ENCODE data around the gene PRKCQ. TPM values are rescaled to one million over a fixed set of nuclear protein-coding genes. Genes with fewer than 3 reads are reported as not detected.
A peak's percentile ranks its signal among the peaks of the same experiment; 100 is the strongest.

The PRKCQ gene
- total and polyA plus RNA-seq, 7 experiments from 2014 or later = 44.3 to 74.5 (median 65.8) TPM

DNA sequence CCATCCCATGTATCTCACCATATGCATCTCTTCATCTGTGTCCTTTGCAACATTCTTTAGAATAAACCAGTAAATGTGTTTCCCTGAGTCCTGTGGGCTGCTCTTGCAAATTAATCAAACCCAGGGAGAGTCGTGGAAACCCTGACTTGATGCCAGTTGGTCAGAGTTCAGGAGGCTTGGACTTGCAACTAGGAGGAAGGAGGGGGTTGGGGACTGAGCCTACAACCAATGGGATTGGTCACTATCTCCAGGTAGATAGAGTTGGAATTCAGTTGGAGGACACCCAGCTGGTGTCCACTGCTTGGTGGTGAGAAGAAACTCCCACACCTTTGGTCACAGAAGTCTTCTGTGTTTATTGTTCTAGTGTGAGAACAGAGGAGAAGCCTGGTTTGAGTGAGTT, 38.3 kb upstream of the PRKCQ start:
- peak overlapping the region in 1 of 9 donors; percentile 61 for H3K27ac Mint-ChIP-seq
- H3K4me1 ChIP-seq (ENCODE audit: control insufficient read depth in 2 of 2, insufficient read depth in 2 of 2, low read length in 2 of 2) = no peaks in the 10 kb centered on the region
- ChIA-PET CTCF (no interaction called here), POLR2A (interaction anchor here (1.1 to 1.6 kb wide), 2 partner anchors 11 to 145 kb away, joined by 3 to 5 read pairs; no protein-coding TSS in a partner anchor)
- peaks cover 0 to 45% (median 0%) of the 10 kb centered on the region in 7 donors for H3K4me1 Mint-ChIP-seq
- no peak overlapping the region for H3K27ac ChIP-seq (ENCODE audit: low read depth, low read length)
- intact Hi-C loops (cut with micrococcal nuclease) = no loop called here
- H3K27me3 Mint-ChIP-seq = no peaks in the 10 kb centered on the region
- H3K9me3 Mint-ChIP-seq = peaks cover 2 to 19% (median 6%) of the 10 kb centered on the region in 11 donors
- peaks cover 4 to 70% (median 41%) of the 10 kb centered on the region in 5 donors for H3K36me3 Mint-ChIP-seq
- H3K36me3 ChIP-seq (ENCODE audit: control insufficient read depth in 2 of 3, insufficient read depth in 3 of 3, low read length in 3 of 3) = peaks cover 0 to 6% (median 0%) of the 10 kb centered on the region in 3 experiments
- no peaks in the 10 kb centered on the region for H3K27me3 ChIP-seq (ENCODE audit: control insufficient read depth in 2 of 2, insufficient read depth in 2 of 2, low read length in 2 of 2)
- no peak overlapping the region for H3K4me3 ChIP-seq (ENCODE audit: low read length)
- H3K9me3 ChIP-seq (ENCODE audit: control insufficient read depth in 2 of 3, low read length in 3 of 3) = no peaks in the 10 kb centered on the region
- DNase-seq (no peak), ATAC-seq (no peak)
- no peak overlapping the region for H3K4me3 Mint-ChIP-seq

GRCh38 chr10:6617309-6618076, 37.4 kb upstream of the PRKCQ start:
- intact Hi-C loops (cut with micrococcal nuclease) = no loop called here
- CTCF ChIA-PET = no interaction called here
- peaks cover 0 to 3% of the 10 kb centered on the region in 2 donors for H3K4me1 ChIP-seq (ENCODE audit: control insufficient read depth in 2 of 2, insufficient read depth in 2 of 2, low read length in 2 of 2)
- POLR2A ChIA-PET = no interaction called here
- peaks cover 0 to 5% (median 0%) of the 10 kb centered on the region in 3 experiments for H3K36me3 ChIP-seq (ENCODE audit: control insufficient read depth in 2 of 3, insufficient read depth in 3 of 3, low read length in 3 of 3)
- H3K4me3 ChIP-seq (ENCODE audit: low read length) = no peak overlapping the region
- Mint-ChIP-seq H3K27ac (peak overlapping the region in 1 of 9 donors; percentile 70), H3K36me3 (peaks cover 4 to 72% (median 39%) of the 10 kb centered on the region in 5 donors), H3K27me3 (no peaks in the 10 kb centered on the region), H3K4me1 (peaks cover 2 to 53% (median 7%) of the 10 kb centered on the region in 7 donors), H3K9me3 (peaks cover 2 to 24% (median 6%) of the 10 kb centered on the region in 11 donors), H3K4me3 (peak overlapping the region in 1 of 10 donors; percentile 34)
- H3K27me3 ChIP-seq (ENCODE audit: control insufficient read depth in 2 of 2, insufficient read depth in 2 of 2, low read length in 2 of 2) = no peaks in the 10 kb centered on the region
- DNase-seq (no peak), ATAC-seq (no peak)
- H3K27ac ChIP-seq (ENCODE audit: low read depth, low read length) = no peak overlapping the region
- no peaks in the 10 kb centered on the region for H3K9me3 ChIP-seq (ENCODE audit: control insufficient read depth in 2 of 3, low read length in 3 of 3)

- intact Hi-C loops (cut with micrococcal nuclease) = no loop called here
Measured at GRCh38 chr10:6615971-6616370, 35.9 kb upstream of the PRKCQ start.

DNA sequence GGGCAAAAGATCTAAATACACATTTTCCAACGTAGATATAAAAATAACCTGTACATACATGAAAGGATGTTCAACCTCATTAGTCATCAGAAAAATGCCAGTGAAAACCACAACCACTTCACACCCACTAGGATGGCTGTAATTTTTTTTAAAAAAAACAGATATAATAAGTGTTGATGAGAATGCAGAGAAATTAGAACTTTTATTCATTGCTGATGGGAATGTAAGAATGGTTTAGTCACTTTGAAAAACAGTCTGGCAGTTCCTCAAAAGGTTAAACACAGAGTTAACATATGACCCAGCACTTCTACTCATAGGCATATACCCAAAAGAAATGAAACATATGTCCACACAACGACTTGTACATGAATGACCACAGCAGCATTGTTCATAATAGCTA, 32.3 kb upstream of the PRKCQ start:
- peaks cover 0 to 6% (median 0%) of the 10 kb centered on the region in 3 experiments for H3K9me3 ChIP-seq (ENCODE audit: control insufficient read depth in 2 of 3, low read length in 3 of 3)
- Mint-ChIP-seq H3K4me3 (peak overlapping the region in 5 of 10 donors; percentile 11 to 60 (median 35)), H3K36me3 (peaks cover 15 to 74% (median 36%) of the 10 kb centered on the region in 5 donors), H3K9me3 (peaks cover 5 to 30% (median 19%) of the 10 kb centered on the region in 11 donors), H3K27ac (peak overlapping the region in 6 of 9 donors; percentile 1 to 77 (median 52)), H3K4me1 (peaks cover 26 to 85% (median 49%) of the 10 kb centered on the region in 7 donors), H3K27me3 (no peaks in the 10 kb centered on the region)
- no peak overlapping the region for H3K4me3 ChIP-seq (ENCODE audit: low read length)
- ATAC-seq (peak; percentile 40), DNase-seq (peak in 1 of 9 donors; percentile 31)
- H3K27me3 ChIP-seq (ENCODE audit: control insufficient read depth in 2 of 2, insufficient read depth in 2 of 2, low read length in 2 of 2) = no peaks in the 10 kb centered on the region
- no peak overlapping the region for H3K27ac ChIP-seq (ENCODE audit: low read depth, low read length)
- POLR2A ChIA-PET = no interaction called here
- CTCF ChIA-PET = interaction anchor here (1.3 kb wide), 1 partner anchor 10 kb away, joined by 7 read pairs; no protein-coding TSS in a partner anchor
- intact Hi-C loops (cut with micrococcal nuclease) = loop anchor here in 1 of 2 donors (5.0 kb wide), 1 partner anchor 35 kb away; no protein-coding TSS in a partner anchor
- peaks cover 24% of the 10 kb centered on the region in 2 donors for H3K4me1 ChIP-seq (ENCODE audit: control insufficient read depth in 2 of 2, insufficient read depth in 2 of 2, low read length in 2 of 2)
- peaks cover 0 to 19% (median 8%) of the 10 kb centered on the region in 3 experiments for H3K36me3 ChIP-seq (ENCODE audit: control insufficient read depth in 2 of 3, insufficient read depth in 3 of 3, low read length in 3 of 3)

More at GRCh38 chr10:6615971-6616370, 35.9 kb upstream of the PRKCQ start:
- ChIA-PET CTCF (no interaction called here), POLR2A (interaction anchor here (0.8 kb wide), 1 partner anchor 82 kb away, joined by 4 read pairs; no protein-coding TSS in a partner anchor)
- DNase-seq (no peak), ATAC-seq (no peak)
- Histone ChIP-seq H3K36me3 (ENCODE audit: control insufficient read depth in 2 of 3, insufficient read depth in 3 of 3, low read length in 3 of 3) (no peaks in the 10 kb centered on the region), H3K9me3 (ENCODE audit: control insufficient read depth in 2 of 3, low read length in 3 of 3) (no peaks in the 10 kb centered on the region), H3K27me3 (ENCODE audit: control insufficient read depth in 2 of 2, insufficient read depth in 2 of 2, low read length in 2 of 2) (no peaks in the 10 kb centered on the region), H3K4me3 (ENCODE audit: low read length) (no peak overlapping the region), H3K4me1 (ENCODE audit: control insufficient read depth in 2 of 2, insufficient read depth in 2 of 2, low read length in 2 of 2) (peaks cover 12 to 17% of the 10 kb centered on the region in 2 donors), H3K27ac (ENCODE audit: low read depth, low read length) (no peak overlapping the region)
- H3K9me3 Mint-ChIP-seq = peaks cover 2 to 24% (median 6%) of the 10 kb centered on the region in 11 donors
- H3K27me3 Mint-ChIP-seq = no peaks in the 10 kb centered on the region
- H3K4me1 Mint-ChIP-seq = peaks cover 15 to 68% (median 21%) of the 10 kb centered on the region in 7 donors
- H3K4me3 Mint-ChIP-seq = peak overlapping the region in 1 of 10 donors; percentile 47
- peak overlapping the region in 2 of 9 donors; percentile 20 to 77 for H3K27ac Mint-ChIP-seq
- H3K36me3 Mint-ChIP-seq = peaks cover 4 to 69% (median 28%) of the 10 kb centered on the region in 5 donors

DNA sequence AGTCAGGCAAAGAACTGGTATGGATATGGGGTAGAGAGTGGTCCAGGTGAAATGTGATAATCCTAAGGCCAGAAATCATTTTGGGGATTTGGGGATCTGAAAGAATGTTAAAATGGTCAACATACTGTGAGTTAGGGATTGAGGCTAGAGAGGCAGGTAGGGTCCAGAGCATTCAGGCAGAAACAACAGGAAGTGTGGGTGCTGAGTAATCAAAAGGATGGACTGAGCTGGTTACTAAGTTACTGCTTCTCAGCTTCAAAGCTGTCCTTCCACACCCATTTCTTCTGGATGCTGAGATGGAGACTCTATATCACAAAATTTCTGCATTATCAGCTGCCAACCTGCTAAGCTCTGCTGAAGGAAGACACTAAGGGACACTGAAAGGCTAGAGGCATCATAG, 30.6 kb upstream of the PRKCQ start:
- Mint-ChIP-seq H3K27me3 (no peaks in the 10 kb centered on the region), H3K4me3 (peak overlapping the region in 5 of 10 donors; percentile 4 to 36 (median 5)), H3K9me3 (peaks cover 5 to 34% (median 19%) of the 10 kb centered on the region in 11 donors), H3K4me1 (peaks cover 29 to 81% (median 64%) of the 10 kb centered on the region in 7 donors), H3K36me3 (peaks cover 15 to 70% (median 42%) of the 10 kb centered on the region in 5 donors), H3K27ac (peak overlapping the region; percentile 14 to 95 (median 40))
- CTCF ChIA-PET = interaction anchor here (0.6 to 1.0 kb wide), 2 partner anchors 30 to 163 kb away, joined by 3 to 4 read pairs; no protein-coding TSS in a partner anchor
- POLR2A ChIA-PET = interaction anchor here (0.6 to 1.2 kb wide), 3 partner anchors 11 to 29 kb away, joined by 3 to 8 read pairs (median 4); no protein-coding TSS in a partner anchor
- H3K27me3 ChIP-seq (ENCODE audit: control insufficient read depth in 2 of 2, insufficient read depth in 2 of 2, low read length in 2 of 2) = no peaks in the 10 kb centered on the region
- no peak overlapping the region for H3K27ac ChIP-seq (ENCODE audit: low read depth, low read length)
- peaks cover 24 to 33% of the 10 kb centered on the region in 2 donors for H3K4me1 ChIP-seq (ENCODE audit: control insufficient read depth in 2 of 2, insufficient read depth in 2 of 2, low read length in 2 of 2)
- no peak overlapping the region for H3K4me3 ChIP-seq (ENCODE audit: low read length)
- intact Hi-C loops (cut with micrococcal nuclease) = loop anchor here (2.0 to 5.0 kb wide), 4 partner anchors 14 to 38 kb away; no protein-coding TSS in a partner anchor
- ATAC-seq (no peak), DNase-seq (no peak)
- H3K9me3 ChIP-seq (ENCODE audit: control insufficient read depth in 2 of 3, low read length in 3 of 3) = peaks cover 0 to 6% (median 0%) of the 10 kb centered on the region in 3 experiments
- peaks cover 0 to 19% (median 8%) of the 10 kb centered on the region in 3 experiments for H3K36me3 ChIP-seq (ENCODE audit: control insufficient read depth in 2 of 3, insufficient read depth in 3 of 3, low read length in 3 of 3)

GRCh38 chr10:6609625-6610024, 29.5 kb upstream of the PRKCQ start:
- Mint-ChIP-seq H3K27ac (peak overlapping the region; percentile 14 to 95 (median 52)), H3K4me3 (no peak overlapping the region), H3K27me3 (no peaks in the 10 kb centered on the region), H3K4me1 (peaks cover 30 to 80% (median 71%) of the 10 kb centered on the region in 7 donors), H3K36me3 (peaks cover 15 to 68% (median 42%) of the 10 kb centered on the region in 5 donors), H3K9me3 (peaks cover 5 to 34% (median 19%) of the 10 kb centered on the region in 11 donors)
- peaks cover 0 to 6% (median 0%) of the 10 kb centered on the region in 3 experiments for H3K9me3 ChIP-seq (ENCODE audit: control insufficient read depth in 2 of 3, low read length in 3 of 3)
- no peak overlapping the region for H3K27ac ChIP-seq (ENCODE audit: low read depth, low read length)
- H3K27me3 ChIP-seq (ENCODE audit: control insufficient read depth in 2 of 2, insufficient read depth in 2 of 2, low read length in 2 of 2) = no peaks in the 10 kb centered on the region
- ATAC-seq (no peak), DNase-seq (no peak)
- H3K4me1 ChIP-seq (ENCODE audit: control insufficient read depth in 2 of 2, insufficient read depth in 2 of 2, low read length in 2 of 2) = peaks cover 24 to 33% of the 10 kb centered on the region in 2 donors
- ChIA-PET CTCF (no interaction called here), POLR2A (interaction anchor here (0.6 to 1.3 kb wide), 3 partner anchors 16 to 29 kb away, joined by 3 read pairs; partner anchors contain the start of gene PRKCQ)
- no peak overlapping the region for H3K4me3 ChIP-seq (ENCODE audit: low read length)
- peaks cover 0 to 19% (median 8%) of the 10 kb centered on the region in 3 experiments for H3K36me3 ChIP-seq (ENCODE audit: control insufficient read depth in 2 of 3, insufficient read depth in 3 of 3, low read length in 3 of 3)
- intact Hi-C loops (cut with micrococcal nuclease) = loop anchor here (2.0 to 5.0 kb wide), 4 partner anchors 15 to 39 kb away; no protein-coding TSS in a partner anchor

Data from naive thymus-derived CD4-positive, alpha-beta T cell (primary cell).